ENCODE data around the gene IFT20.

GRCh38 chr17:28295677-28296578, 39.3 kb downstream of the IFT20 start:
- TF ChIP-seq POLR2A (IDR thresholded peaks at IDR 0.05): no peak
- no peak for TF ChIP-seq POLR2AphosphoS5 (IDR thresholded peaks at IDR 0.05)
- TF ChIP-seq CTCF (IDR thresholded peaks at IDR 0.05): no peak
